Measurements from ENCODE around the gene NOTCH2.

The NOTCH2 gene

DNA sequence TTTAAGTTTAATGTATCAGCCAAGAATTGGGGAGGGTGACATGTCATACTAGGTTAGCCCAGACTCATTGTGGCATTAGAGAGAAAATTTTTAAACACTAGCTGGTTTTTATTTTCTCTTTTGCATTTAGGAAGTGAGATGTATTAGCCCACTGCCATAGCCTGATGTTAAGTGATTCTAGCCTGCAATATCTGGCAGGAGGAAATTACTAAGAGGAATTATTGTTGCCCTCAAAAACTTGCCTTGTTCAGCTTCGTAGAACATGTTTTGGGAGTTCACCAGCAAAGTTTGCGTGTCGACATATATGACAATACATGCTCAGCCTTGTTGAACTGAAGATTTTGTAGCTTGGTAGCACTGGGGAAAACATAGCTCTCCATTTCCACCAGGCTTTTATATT lies 185.6 kb downstream of the NOTCH2 start:
- in situ Hi-C loops (cut with HindIII; ENCODE audit: low sequenced_read_pairs): no loop called here

DNA sequence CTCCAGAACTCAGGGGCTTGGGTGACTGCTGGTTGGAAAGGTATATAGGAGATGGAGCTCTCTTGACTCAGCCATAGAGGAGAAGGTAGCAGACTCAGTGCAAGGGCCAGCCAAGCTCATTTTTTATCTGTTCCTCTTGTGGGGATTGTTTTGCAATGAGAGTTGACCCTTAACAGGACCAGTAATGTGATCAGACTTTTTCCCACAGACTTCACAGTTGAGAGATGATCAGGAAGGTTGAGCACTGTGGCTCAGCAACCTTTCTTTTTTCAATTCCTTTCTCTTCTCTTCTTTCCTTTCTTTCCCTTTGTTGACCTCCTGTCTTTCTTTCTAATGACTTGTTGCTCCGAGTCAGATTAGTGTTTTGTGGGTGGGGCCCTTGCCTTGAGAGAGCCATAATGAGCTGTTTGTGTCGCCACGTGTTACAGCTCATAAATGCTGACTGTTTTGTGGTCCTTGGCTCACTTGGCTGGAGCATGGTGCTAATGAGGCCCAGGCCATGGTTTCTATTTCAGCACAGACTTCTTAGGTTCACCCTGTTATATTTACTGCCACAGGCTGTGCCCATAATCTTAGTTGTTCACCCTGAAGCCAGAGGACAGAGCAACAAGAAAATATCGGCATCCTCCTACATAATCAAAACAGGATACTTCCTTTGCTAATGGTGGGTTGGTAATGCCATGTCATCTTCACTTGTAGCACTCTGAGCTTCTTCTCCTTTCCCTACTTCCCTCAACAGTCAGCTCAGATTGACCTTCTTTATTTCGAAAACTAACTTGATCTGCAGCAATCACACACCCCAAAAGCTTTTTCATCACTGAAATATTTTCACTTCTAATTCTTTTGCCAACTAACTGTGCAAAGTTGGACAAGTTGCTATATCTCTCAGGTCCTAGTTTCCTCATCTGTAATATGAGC lies 187.1 kb downstream of the NOTCH2 start:
- in situ Hi-C loops (cut with HindIII; ENCODE audit: low sequenced_read_pairs): no loop called here

DNA sequence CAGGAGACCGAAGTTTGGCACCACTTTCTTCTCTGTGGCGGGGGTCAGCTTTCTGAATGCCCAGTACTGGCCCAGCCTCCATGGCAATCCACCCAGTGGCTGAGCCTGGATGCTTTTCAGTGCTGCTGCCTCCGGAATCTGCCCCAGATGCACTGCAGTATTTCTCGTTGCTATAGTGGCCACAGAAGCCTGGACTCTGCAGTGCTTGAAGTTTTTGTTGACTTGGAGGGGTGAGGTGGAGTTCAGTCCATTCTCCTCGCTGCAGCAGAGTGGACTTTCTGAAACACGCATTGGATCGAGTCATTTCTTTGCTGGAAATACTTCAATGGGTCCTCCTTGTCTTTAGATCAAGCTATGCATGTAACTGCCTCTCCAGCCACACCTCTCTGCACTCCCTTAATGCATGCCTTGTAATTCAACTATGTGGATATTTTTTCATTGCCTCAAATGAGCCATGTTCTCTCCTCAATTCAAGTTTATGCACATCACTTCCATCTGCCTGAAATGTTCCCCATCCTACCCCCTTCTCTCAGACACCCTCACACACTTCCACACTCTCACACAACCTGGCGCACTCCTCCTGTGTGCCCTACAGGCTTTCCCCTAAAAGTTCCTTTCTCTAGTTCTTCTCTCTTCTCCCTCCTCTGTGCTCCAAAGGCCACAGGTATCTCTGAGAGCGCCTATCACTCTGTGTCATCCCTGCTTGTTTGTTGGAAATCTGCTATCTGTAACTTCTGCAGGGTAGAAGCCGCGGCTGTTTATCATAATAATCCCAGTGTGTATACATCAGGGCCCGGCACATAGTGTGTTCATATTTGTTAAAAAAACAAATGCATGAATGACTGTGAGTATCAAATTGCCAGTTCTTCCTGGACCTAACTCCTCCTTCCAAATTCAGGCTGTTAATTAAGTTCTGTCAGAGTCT lies 189.7 kb downstream of the NOTCH2 start:
- in situ Hi-C loops (cut with HindIII; ENCODE audit: low sequenced_read_pairs): no loop called here

DNA sequence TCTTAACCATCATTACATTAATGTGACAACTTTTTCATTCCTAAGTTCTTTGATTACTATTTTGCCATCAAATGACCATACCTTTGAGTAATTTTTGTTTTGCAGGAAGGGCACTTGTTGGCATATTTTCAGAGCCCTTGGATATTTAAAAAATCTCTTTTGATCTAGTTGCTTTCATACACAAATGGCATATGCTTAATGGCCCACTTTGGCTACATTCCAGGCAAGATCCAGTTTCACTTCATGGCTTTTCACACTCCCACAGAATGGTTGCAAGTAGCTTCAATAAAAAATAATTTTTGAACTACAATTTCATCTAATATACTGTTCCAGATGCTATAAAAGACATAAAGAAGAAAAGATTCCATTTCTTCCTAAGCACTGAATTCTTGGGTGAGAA lies 191.3 kb downstream of the NOTCH2 start:
- in situ Hi-C loops (cut with HindIII; ENCODE audit: low sequenced_read_pairs): no loop called here

DNA sequence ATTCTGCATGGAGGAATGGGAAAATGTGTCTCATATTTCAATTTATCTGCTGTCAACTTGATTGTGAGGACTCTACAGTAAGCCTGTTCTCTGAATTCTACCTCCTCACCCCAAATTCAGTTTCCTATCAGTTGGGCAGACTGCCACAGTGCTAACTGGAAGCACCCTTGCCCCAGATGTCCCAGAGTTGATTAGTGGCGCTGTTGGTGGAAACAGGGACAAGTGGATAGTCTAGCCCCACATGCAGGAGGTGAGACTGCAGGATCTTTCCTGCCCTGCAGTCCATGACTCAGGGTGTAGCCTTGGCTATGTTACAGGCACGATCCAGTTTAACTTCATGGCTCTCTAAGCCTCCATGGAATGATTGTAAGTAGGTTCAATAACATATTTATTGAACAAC lies 195.3 kb downstream of the NOTCH2 start:
- in situ Hi-C loops (cut with HindIII; ENCODE audit: low sequenced_read_pairs): no loop called here

DNA sequence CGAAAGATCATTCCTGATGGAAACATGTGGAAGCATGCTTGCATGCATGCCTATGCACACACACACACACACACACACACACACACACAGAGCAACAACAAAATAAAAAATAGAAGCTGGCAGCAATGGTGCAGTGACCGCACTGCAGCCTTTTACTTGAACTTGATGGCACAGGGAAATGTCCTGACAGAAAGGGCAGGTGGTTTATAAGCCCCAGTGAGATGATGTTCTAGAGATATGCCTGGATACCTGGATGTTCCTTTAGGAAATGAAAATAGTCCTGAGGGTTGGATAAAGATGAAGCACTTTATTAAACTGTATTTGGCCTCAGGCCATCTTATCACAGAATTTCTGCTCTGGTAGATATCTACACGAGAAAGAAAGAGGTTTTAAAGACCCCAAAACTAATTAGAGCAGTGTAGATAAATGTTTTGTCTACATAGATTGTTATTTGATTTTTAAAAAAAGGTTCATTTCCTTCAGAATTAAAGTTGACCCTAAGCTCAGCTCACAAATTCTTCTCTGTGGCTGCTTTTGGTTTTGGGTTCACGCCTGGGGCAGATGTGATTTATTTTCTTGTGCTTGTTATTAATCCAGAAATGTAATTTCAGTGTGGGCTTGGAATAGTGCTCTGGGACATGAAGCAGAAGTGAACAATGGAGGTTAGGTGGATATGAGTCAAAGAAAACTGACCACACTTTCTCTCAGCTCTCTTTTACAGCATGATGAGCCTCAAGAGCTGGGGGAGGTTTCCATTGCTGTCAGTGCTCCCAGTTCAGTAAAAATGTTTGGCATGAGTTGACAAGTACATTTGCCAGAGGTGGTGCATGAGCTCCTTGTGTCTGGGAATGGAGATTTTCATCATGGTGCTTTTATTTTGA lies 196.1 kb downstream of the NOTCH2 start:
- in situ Hi-C loops (cut with HindIII; ENCODE audit: low sequenced_read_pairs): no loop called here

DNA sequence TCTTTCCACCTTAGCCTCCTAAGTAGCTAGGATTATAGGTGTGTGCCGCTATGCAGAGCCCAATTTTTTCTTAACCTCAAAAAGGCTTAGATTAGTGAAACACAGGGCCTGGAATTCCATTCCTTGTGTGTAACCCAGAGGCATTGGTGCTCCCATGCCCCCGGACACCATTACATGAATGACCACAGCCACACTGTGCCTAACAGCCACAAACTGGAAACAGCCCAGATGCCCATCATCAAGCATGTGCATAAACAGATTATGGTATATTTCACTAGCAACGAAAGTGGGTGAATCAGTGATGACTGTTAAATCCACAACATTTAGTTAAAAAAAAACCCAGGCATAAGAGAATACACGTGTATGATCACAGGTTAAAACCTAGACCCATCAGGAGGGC lies 197.6 kb downstream of the NOTCH2 start:
- in situ Hi-C loops (cut with HindIII; ENCODE audit: low sequenced_read_pairs): no loop called here

DNA sequence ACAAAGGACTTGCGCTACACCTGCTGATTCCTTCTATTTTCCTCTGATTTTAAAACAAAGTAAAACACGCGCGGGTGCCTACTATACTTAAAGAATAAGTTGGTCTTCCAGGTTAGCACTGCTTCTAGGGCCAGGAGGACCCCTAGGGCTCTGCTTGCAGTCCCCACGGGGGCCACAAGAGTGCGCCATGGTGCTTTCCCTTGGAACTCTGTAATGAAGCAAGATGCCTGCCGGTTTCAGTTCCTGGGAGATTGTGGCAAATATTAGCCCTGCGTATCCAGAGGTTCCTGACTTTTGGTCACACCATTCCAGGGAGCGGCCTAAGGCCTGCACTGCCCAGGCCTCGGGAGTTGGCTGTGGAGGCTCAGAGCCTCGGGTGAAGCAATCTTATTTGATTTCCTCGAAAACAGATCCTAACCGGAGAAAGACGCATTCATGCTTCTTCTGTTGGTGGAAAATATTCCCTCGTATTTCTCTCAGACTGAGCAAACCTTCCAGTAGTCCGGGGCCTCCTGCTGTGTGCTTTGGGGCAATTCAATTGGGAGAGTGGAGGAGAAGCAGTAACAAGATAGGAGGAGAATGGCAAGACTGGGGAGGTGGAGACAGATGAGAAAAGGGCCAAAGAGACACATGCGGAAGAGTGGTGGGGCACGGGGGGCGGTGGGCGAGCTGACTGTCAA lies 198.4 kb downstream of the NOTCH2 start:
- in situ Hi-C loops (cut with HindIII; ENCODE audit: low sequenced_read_pairs): no loop called here

DNA sequence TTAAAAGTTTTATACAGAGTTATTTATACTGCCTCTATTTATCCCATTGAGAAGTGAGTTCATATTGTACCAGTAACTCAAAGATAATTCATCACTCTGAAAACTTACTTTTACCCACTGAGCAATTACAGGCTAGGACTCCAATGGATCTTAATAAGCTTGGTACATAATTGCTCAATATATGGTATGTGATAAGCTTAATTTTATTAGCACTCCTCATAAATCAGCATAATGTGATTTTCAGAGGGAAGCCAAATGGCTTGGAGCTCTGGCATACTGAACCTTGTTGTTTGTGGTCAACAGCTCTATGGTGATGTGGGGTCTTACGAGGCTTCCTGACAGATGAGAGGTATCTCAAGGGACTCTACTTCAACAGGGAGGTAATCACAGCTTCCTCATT lies 199.5 kb downstream of the NOTCH2 start:
- in situ Hi-C loops (cut with HindIII; ENCODE audit: low sequenced_read_pairs): no loop called here

DNA sequence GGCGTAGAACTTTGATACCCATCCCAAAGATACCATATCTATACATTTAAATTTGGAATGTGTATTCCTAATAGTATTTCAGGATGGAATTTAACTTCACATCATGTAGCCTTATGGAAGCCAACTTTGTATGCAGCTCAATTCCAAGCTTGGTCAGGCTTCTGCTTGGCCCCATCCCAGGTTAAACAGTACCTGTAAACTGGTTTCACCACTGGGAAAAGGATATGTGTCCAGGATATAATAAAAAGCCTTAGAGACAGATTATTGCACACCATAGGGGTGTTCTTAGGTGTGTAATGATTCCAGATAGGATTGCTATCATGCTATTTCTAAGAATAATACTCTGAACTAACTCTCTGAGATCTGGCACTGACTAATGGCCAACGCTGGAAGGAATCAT lies 201.3 kb downstream of the NOTCH2 start:
- in situ Hi-C loops (cut with HindIII; ENCODE audit: low sequenced_read_pairs): no loop called here

DNA sequence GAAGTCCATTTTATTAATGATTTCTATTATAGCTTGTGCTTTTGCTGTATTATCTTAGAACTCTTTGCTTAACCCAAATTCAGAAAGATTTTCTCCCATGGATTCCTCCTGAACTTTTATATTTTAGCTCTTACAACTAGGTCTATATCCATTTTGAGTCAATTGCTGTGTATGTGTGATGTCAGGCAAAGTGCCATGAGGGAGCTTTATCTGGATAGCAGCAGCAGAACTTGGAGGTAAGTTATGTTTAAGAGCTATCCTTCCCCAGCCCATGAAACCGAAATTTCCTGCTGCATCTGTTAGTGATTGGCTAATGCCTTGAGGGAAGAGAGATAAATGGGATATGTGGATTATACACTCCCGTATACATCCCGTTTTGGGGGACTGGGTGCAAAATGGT lies 203.0 kb downstream of the NOTCH2 start:
- in situ Hi-C loops (cut with HindIII; ENCODE audit: low sequenced_read_pairs): no loop called here

DNA sequence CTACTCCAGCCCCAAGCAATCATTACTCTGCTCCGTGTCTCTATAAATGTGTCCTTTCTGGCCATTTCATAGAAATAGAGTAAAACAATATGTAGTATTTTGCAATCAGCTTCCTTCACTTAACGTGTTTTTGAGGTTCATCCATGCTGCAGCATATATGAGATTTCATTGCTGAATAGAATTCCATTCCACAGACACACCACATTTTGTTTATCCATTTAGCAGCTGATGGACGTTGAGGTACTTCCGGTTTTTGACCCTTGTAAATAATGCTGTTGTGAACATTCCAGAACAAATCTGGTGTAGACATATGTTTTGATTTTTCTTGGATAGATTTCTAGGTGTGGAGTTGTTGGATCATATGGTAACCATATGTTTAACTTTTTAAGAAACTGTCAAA lies 203.8 kb downstream of the NOTCH2 start:
- in situ Hi-C loops (cut with HindIII; ENCODE audit: low sequenced_read_pairs): no loop called here

DNA sequence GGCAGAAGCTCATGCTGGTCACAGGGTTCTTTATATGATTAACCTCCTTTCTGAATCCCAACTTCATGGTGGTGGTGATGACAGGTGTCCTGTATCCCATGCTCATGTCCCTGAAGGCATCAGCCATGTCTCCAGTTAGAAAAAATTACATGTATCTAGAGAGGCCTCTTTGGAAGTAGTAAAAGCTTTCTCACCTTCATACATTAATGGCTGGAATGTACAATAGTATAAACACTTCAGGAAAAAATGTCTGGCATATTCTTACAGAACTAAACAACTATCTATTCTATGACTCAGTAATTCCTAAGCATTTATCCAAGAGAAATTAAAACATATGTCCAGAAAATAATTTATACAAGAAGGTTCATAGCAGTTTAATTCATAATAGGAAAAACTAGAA lies 207.2 kb downstream of the NOTCH2 start:
- in situ Hi-C loops (cut with HindIII; ENCODE audit: low sequenced_read_pairs): no loop called here
